Activated naive CD8-positive, alpha-beta T cell treated with anti-CD3 and anti-CD28 coated beads, Interleukin-2, amount 50 U/mL, for 16 hours (primary cell): ENCODE results near the gene PTPRE.

Experiments
- DNase-seq: peaks from one replicate; pipeline ENCODE4 v3.0.0-alpha.2; 2020; ENCODE audit warnings: low read depth, low spot score

PTPRE gene

GRCh38 chr10:128044961-128045832 is 138.3 kb downstream of the PTPRE start:
- DNase-seq: no peak

- no peak for DNase-seq
Observed at GRCh38 chr10:128045833-128046120, 138.9 kb downstream of the PTPRE start.

GRCh38 chr10:128046156-128046952 is 139.5 kb downstream of the PTPRE start:
- no peak for DNase-seq

GRCh38 chr10:128046953-128047290 is 140.0 kb downstream of the PTPRE start:
- DNase-seq: no peak

GRCh38 chr10:128047351-128047750 is 140.4 kb downstream of the PTPRE start:
- peak; percentile 58 for DNase-seq

GRCh38 chr10:128047991-128048818 is 141.3 kb downstream of the PTPRE start:
- DNase-seq: no peak

GRCh38 chr10:128048819-128049210 is 141.9 kb downstream of the PTPRE start:
- no peak for DNase-seq

- DNase-seq: no peak
Observed at GRCh38 chr10:128049226-128050120, 142.6 kb downstream of the PTPRE start.

- no peak for DNase-seq
Observed at GRCh38 chr10:128050121-128050516, 143.2 kb downstream of the PTPRE start.

GRCh38 chr10:128050936-128051335 is 144.0 kb downstream of the PTPRE start:
- DNase-seq: no peak

- DNase-seq: no peak
Observed at GRCh38 chr10:128051548-128051947, 144.6 kb downstream of the PTPRE start.

- no peak for DNase-seq
Observed at GRCh38 chr10:128052696-128053095, 145.8 kb downstream of the PTPRE start.

- DNase-seq: no peak
Observed at GRCh38 chr10:128053356-128053755, 146.5 kb downstream of the PTPRE start.

GRCh38 chr10:128054163-128054970 is 147.5 kb downstream of the PTPRE start:
- no peak for DNase-seq

GRCh38 chr10:128055061-128055868 is 148.4 kb downstream of the PTPRE start:
- DNase-seq: no peak

GRCh38 chr10:128056303-128057050 is 149.6 kb downstream of the PTPRE start:
- no peak for DNase-seq

- DNase-seq: no peak
Observed at GRCh38 chr10:128058106-128058749, 151.3 kb downstream of the PTPRE start.

GRCh38 chr10:128058750-128059134 is 151.8 kb downstream of the PTPRE start:
- no peak for DNase-seq
